ENCODE results near the gene IL17REL.

Gene IL17REL

GRCh38 chr22:50022171-50022819 is 9.7 kb upstream of the IL17REL start:
- no peak for DNase-seq (ENCODE audit: low read depth)

GRCh38 chr22:50020606-50021005 is 8.0 kb upstream of the IL17REL start:
- no peak for DNase-seq (ENCODE audit: low read depth)

GRCh38 chr22:50019316-50019715 is 6.8 kb upstream of the IL17REL start:
- DNase-seq (ENCODE audit: low read depth), result no peak

- DNase-seq (ENCODE audit: low read depth), result no peak
Measured at GRCh38 chr22:50018608-50019285, 6.2 kb upstream of the IL17REL start.

GRCh38 chr22:50017701-50018224 is 5.2 kb upstream of the IL17REL start:
- no peak for DNase-seq (ENCODE audit: low read depth)

GRCh38 chr22:50016988-50017700 is 4.6 kb upstream of the IL17REL start:
- peak; percentile 75 for DNase-seq (ENCODE audit: low read depth)

- no peak for DNase-seq (ENCODE audit: low read depth)
Measured at GRCh38 chr22:50016308-50016987, 3.9 kb upstream of the IL17REL start.

GRCh38 chr22:50015451-50016307 is 3.1 kb upstream of the IL17REL start:
- no peak for DNase-seq (ENCODE audit: low read depth)

GRCh38 chr22:50014655-50015401 is 2.3 kb upstream of the IL17REL start:
- DNase-seq (ENCODE audit: low read depth), result no peak

- no peak for DNase-seq (ENCODE audit: low read depth)
Measured at GRCh38 chr22:50014053-50014501, 1.5 kb upstream of the IL17REL start.

GRCh38 chr22:50011447-50012210 is 936 bp downstream of the IL17REL start:
- no peak for DNase-seq (ENCODE audit: low read depth)

- DNase-seq (ENCODE audit: low read depth), result no peak
Measured at GRCh38 chr22:50010676-50011446, 1.7 kb downstream of the IL17REL start.

GRCh38 chr22:50009765-50010675 is 2.5 kb downstream of the IL17REL start:
- no peak for DNase-seq (ENCODE audit: low read depth)

GRCh38 chr22:50009251-50009650 is 3.3 kb downstream of the IL17REL start:
- DNase-seq (ENCODE audit: low read depth), result no peak

GRCh38 chr22:50008151-50009040 is 4.2 kb downstream of the IL17REL start:
- DNase-seq (ENCODE audit: low read depth), result no peak

- DNase-seq (ENCODE audit: low read depth), result no peak
Measured at GRCh38 chr22:50007057-50007511, 5.5 kb downstream of the IL17REL start.

- no peak for DNase-seq (ENCODE audit: low read depth)
Measured at GRCh38 chr22:50004918-50005317, 7.6 kb downstream of the IL17REL start.

Data from activated T-cell treated with anti-CD3 and anti-CD28 coated beads for 48 hours (primary cell).